ENCODE measurements around the gene NANOS2. TPM values are rescaled to one million over a fixed set of nuclear protein-coding genes. Genes with fewer than 3 reads are reported as not detected.

The NANOS2 gene
- total RNA-seq, 1 donor from 2014 or later, result not detected

DNA sequence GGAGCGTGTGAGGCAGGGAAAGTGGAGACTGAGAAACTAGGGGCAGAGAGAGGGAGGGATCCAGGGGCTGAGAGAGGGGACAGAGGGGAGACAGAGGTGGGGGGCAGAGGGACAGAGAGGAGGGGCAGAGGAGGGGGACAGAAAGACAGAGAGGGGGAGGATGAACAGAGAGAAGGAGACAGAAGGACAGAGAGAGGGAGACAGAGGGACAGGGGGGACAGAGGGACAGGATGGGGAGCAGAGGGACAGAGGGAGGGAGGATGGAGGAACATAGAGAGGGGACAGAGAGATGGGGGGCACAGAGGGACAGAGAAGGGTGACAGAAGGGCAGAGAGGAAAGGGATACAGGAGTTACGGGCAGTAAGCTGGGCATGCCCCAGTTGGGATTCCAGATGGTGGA is 14.7 kb upstream of the NANOS2 start:
- DNase-seq (ENCODE audit: low spot score), result no peak

GRCh38 chr19:45927565-45928261 is 13.1 kb upstream of the NANOS2 start:
- peak; percentile 94 for DNase-seq (ENCODE audit: low spot score)

DNA sequence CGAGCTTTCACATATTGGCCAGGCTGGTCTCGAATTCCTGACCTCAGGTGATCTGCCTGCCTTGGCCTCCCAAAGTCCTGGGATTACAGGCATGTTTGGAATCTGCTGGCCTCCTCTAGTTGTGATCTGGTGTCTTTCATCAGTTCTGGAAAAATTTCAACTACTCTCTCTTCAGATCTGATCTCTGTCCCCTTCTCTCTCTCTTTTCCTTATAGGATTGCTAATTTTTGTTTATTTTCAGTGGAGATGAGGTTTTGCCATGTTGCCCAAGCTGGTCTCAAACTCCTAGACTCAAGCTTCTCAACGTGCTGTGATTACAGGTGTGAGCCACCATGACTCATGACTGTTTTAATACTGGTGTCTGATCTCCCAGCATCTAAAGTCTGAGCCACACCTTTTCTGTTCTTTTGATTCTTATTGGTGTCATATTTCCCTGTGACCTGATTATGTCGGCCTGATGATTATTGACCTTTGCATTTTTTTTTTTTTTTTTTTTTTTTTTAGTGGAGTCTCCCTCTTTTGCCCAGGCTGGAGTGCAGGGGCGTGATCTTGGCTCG is 10.4 kb upstream of the NANOS2 start:
- no peak for DNase-seq (ENCODE audit: low spot score)

DNA sequence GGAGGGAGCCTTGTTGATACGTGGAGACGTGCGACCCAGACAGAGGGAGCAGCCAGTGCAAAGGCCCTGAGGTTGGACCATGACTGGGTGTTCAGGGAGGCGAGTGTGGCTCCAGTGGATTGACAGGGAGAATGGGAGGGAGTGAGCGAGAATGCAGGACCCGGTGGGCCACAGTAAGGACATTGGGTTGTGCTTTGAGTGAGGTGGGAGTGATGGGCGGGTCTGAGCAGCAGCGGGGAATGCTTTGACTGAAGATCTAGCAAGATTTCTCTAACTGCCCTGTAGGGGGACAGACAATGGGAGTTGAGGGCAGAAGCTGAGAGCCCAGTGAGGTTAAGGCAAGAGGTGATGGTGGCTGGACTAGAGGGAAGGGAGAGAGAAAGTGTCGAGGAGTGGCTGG is 7.7 kb upstream of the NANOS2 start:
- DNase-seq (ENCODE audit: low spot score), result no peak

DNA sequence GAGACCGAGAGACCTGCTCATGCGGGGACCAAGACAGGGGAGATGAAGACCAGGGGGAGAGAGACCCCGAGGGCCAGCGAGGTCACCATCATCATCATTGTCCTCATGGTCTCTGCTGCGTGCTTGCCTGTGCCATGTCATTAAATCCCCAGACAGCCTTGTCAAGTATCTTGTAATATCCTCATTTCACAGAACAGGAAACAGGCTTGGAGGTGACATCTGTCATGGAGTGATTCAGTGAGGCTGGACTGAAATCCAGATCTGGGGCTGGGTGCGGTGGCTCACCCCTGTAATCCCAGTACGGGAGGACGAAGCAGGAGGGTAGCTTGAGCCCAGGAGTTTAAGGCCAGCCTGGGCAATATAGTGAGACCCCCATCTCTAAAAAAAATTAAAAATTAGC is 5.9 kb upstream of the NANOS2 start:
- DNase-seq (ENCODE audit: low spot score), result no peak

- DNase-seq (ENCODE audit: low spot score), result no peak
These were observed 5.1 kb upstream of the NANOS2 start for GRCh38 chr19:45919678-45920077.

- no peak for DNase-seq (ENCODE audit: low spot score)
These were observed 4.1 kb upstream of the NANOS2 start for GRCh38 chr19:45918721-45919120.

GRCh38 chr19:45917421-45918091 is 3.0 kb upstream of the NANOS2 start:
- DNase-seq (ENCODE audit: low spot score), result no peak

DNA sequence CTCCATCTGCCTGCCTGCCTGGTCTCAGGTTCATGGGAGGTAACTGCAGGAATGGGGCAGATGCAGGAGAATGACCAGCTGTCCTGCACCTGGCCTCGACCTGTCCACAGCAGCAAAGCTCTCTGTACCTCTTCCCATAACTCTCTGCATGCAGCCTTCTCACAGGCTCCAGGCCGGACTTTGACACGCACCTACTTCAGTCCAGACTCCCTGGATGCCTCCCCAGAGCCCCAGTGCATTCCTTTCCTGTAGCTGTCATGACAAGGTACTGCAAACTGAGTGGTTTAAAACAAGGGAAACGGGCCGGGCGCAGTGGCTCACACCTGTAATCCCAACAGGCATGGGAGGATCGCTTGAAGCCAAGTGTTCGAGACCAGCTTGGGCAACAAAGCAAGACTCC is 3.3 kb downstream of the NANOS2 start:
- DNase-seq (ENCODE audit: low spot score), result no peak

- no peak for DNase-seq (ENCODE audit: low spot score)
These were observed 5.6 kb downstream of the NANOS2 start for GRCh38 chr19:45908956-45909355.

- no peak for DNase-seq (ENCODE audit: low spot score)
These were observed 8.4 kb downstream of the NANOS2 start for GRCh38 chr19:45906221-45906620.

DNA sequence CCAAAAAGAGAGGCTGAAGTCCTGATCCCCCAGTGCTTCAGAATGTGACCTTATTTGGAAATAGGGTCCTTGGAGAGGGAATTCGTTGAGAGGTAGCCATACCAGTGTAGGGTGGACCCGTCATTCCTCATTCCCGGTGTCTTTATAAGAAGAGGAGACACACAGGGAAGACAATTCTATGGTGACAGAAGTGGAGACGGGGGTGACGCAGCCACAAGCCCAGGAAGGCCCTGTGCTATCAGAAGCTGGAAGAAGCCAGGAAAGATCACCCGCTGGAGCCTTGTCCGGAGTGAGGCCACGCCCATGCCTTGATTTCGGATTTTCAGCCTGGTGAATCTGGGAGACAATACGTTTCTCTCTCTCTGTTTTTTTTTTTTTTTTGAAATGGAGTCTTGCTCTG is 9.6 kb downstream of the NANOS2 start:
- no peak for DNase-seq (ENCODE audit: low spot score)

DNA sequence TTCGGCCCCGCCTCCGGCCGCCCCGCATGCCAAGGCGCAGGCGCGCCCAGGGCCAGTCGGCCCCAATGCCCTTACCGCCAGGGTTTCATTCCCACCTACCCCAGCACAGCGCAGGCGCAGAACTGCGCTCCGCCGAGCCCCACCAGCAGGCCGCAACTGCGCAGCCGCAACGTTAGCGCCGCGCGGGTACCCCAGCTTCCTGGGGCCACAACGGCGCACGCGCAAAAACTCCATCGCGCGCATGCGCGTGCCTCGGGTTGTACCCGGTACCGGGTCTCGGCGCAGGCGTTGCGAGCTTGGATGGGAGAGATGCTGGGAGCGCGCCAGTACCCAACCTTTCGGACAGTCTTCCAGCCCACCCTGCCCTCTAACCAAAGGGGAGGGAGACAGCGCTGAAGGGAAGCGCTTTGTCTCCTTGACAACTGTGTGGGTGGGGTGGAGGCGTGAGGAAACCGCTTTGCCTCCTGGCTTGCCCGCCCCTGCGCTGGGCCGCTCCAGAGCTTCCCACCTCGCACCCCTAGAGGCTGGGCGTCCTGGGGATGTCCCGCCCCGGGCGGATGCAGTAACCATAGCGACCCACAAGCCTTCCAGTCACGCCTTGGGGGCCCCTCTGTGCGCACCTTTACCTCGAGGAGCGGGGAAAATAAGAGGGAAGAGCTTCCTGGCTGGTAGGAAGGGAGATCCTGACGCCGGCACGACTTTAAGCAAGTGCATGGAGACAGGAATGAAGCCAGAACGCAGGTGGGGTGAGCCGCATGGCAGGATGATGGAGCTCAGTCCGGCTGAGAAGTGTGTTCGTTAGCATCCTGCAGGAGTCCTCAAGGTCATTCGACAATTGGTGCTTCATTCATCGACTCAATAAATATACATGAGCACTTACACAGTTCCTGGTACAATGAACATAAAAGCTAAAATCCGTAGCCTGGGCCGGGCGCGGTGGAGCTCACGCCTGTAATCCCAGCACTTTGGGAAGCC is 11.6 kb downstream of the NANOS2 start:
- peak; percentile 99 for DNase-seq (ENCODE audit: low spot score)

DNA sequence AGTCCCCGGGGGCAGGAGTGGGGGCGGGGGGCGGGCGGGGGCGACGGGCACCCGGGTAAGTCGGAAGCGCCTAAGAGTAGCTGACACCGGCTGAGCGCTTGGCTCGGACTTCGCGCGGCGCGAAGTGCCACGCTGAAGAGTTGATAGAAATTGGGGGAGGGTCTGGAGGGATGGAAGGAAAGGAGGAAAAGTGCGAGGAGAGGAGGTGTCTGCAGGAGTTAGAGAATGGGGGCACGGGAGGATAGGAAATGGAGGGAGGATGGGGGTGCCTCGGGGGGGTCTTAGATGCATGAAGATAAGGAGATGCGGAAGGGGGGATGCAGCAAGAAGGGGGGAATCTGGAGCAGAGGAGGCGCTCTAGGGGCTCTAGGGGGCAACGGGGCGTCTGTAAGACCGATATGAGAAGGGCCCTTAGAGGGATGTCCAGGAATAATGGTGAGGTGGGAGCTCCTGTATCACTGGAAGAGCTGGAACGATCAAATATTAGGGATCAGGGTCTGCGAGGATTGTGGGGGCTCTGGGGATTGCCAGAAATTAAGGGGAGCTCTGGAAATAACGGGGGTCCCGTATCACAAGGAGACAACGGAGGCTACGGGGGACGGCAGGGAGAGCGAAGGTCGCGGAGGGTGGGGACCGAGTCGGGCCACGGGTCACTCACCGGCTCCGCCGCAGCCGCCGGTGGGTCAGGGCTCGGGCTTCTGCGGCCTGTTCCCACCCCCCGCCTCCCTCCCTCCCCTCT is 12.5 kb downstream of the NANOS2 start, which contains the start of gene MYPOP:
MYPOP (minus strand) TSS at position 702 of the 739 bp plus-strand sequence. CDS start 840 bp downstream, outside the sequence.
- no peak for DNase-seq (ENCODE audit: low spot score)

- no peak for DNase-seq (ENCODE audit: low spot score)
These were observed 13.1 kb downstream of the NANOS2 start for GRCh38 chr19:45901432-45901911.

GRCh38 chr19:45900738-45901431 is 13.7 kb downstream of the NANOS2 start:
- DNase-seq (ENCODE audit: low spot score), result no peak

GRCh38 chr19:45899919-45900589 is 14.5 kb downstream of the NANOS2 start:
- no peak for DNase-seq (ENCODE audit: low spot score)

- DNase-seq (ENCODE audit: low spot score), result no peak
These were observed 15.3 kb downstream of the NANOS2 start for GRCh38 chr19:45899253-45899652.

DNA sequence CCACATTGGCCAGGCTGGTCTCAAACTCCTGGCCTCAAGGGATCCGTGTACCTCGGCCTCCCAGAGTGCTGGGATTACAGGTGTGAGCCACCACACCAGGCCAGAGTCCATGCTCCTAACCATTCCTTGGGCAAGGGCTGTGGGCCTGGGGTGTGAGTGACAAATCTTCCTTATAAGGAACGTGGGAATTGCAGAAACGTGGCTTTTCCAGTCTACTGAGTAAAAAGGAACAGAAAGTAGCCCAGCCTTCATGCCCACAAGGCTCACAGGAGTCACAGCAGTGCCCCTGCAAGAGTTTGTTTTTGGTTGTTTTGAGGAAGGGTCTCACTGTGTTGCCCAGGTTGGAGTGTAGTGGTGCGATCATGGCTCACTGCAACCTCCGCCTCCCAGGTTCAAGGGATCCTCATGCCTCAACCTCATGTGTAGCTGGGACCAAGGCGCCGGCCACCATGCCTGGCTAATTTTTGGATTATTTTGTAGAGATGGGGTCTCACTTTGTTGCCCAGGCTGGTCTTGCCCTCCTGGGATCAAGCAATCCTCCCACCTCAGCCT is 17.2 kb downstream of the NANOS2 start:
- DNase-seq (ENCODE audit: low spot score), result no peak
